Naive thymus-derived CD4-positive, alpha-beta T cell (primary cell): Measurements from ENCODE around the gene CHST13. TPM values are rescaled to one million over a fixed set of nuclear protein-coding genes. Genes with fewer than 3 reads are reported as not detected.

ENCODE experiments used
- ATAC-seq: fragments of 150-1000 bp; cut with Tn5 transposase; 2 replicates; pipeline ENCODE4 v1.10.0; 2021; ENCODE audit warnings: mild to moderate bottlenecking, moderate library complexity
- CTCF ChIA-PET: fragments of 350-600 bp; sonication (Branson Sonifier 250); formaldehyde crosslinking; loops from one replicate; lab custom pipeline; 2021; ENCODE audit warnings: antibody characterized with exemption; lab: Charles Lee
- POLR2A ChIA-PET: fragments of 350-600 bp; sonication (Branson Sonifier 250); formaldehyde crosslinking; loops from one replicate; lab custom pipeline; 2021; ENCODE audit warnings: antibody characterized with exemption, inconsistent platforms; lab: Charles Lee
- DNase-seq, 9 donors: peaks; one replicate each; pipeline versions ENCODE4 v3.0.0 to v3.0.0-alpha.2; 2020 to 2022; ENCODE audit warnings: mixed read lengths in 1 of 9
- H3K27ac ChIP-seq: one replicate; pipeline ENCODE4 v1.7.0; 2013; ENCODE audit warnings: mild to moderate bottlenecking, low read depth, low read length, moderate library complexity
- H3K27me3 ChIP-seq, 2 donors: one replicate each; pipeline ENCODE4 v1.7.0; 2013; ENCODE audit warnings: low read length in 2 of 2, mild to moderate bottlenecking in 2 of 2, moderate library complexity in 2 of 2; ENCODE audit not compliant: control insufficient read depth in 2 of 2, insufficient read depth in 2 of 2
- H3K36me3 ChIP-seq, 3 experiments: 1 replicate in 2 of 3; 2 replicates in 1 of 3; pipeline ENCODE4 v1.7.0; 2013; ENCODE audit warnings: low read length in 3 of 3, mild to moderate bottlenecking in 3 of 3, moderate library complexity in 1 of 3; ENCODE audit not compliant: insufficient read depth in 3 of 3, control insufficient read depth in 2 of 3
- H3K4me1 ChIP-seq, 2 donors: one replicate each; pipeline ENCODE4 v1.7.0; 2013; ENCODE audit warnings: low read length in 2 of 2, mild to moderate bottlenecking in 2 of 2, moderate library complexity in 1 of 2; ENCODE audit not compliant: control insufficient read depth in 2 of 2, insufficient read depth in 2 of 2
- H3K4me3 ChIP-seq: 2 replicates; pipeline ENCODE4 v1.7.0; 2013; ENCODE audit warnings: mild to moderate bottlenecking, low read length
- H3K9me3 ChIP-seq, 3 experiments: 1 replicate in 2 of 3; 2 replicates in 1 of 3; pipeline ENCODE4 v1.7.0; 2013; ENCODE audit warnings: low read length in 3 of 3; ENCODE audit not compliant: control insufficient read depth in 2 of 3
- H3K27ac Mint-ChIP-seq, 9 donors: one replicate each; pipeline ENCODE4 v1.8.0; 2020 to 2022; ENCODE audit warnings: mixed read lengths in 9 of 9, mild to moderate bottlenecking in 8 of 9, moderate library complexity in 5 of 9, inconsistent platforms in 2 of 9
- H3K27me3 Mint-ChIP-seq, 5 donors: one replicate each; pipeline ENCODE4 v1.8.0; 2021 to 2022; ENCODE audit warnings: mixed read lengths in 5 of 5, mild to moderate bottlenecking in 1 of 5
- H3K36me3 Mint-ChIP-seq, 5 donors: one replicate each; pipeline ENCODE4 v1.8.0; 2020 to 2022; ENCODE audit warnings: mixed read lengths in 5 of 5, mild to moderate bottlenecking in 3 of 5, inconsistent platforms in 1 of 5
- H3K4me1 Mint-ChIP-seq, 7 donors: one replicate each; pipeline ENCODE4 v1.8.0; 2020 to 2022; ENCODE audit warnings: mixed read lengths in 7 of 7, mild to moderate bottlenecking in 3 of 7, inconsistent platforms in 1 of 7
- H3K4me3 Mint-ChIP-seq, 10 donors: one replicate each; pipeline ENCODE4 v1.8.0; 2020 to 2022; ENCODE audit warnings: mild to moderate bottlenecking in 10 of 10, mixed read lengths in 10 of 10, moderate library complexity in 6 of 10, inconsistent platforms in 2 of 10
- H3K9me3 Mint-ChIP-seq, 11 donors: one replicate each; pipeline ENCODE4 v1.8.0; 2020 to 2022; ENCODE audit warnings: mixed read lengths in 11 of 11, mild to moderate bottlenecking in 4 of 11, inconsistent platforms in 1 of 11, moderate library complexity in 1 of 11
- intact Hi-C, 2 donors: fragments of 100-400 bp; cut with micrococcal nuclease; formaldehyde crosslinking; loops; one replicate each; pipeline ENCODE4 v1.15.1; 2023
- polyA plus RNA-seq, 2 donors: library from polyadenylated mRNA; unstranded; fragments of 300-500 nt; fragmentation: Illumina TruSeq; gene quantifications; one replicate each; pipeline ENCODE4 v1.2.3, GENCODE V29; 2021
- total RNA-seq, 6 experiments: library from RNA in 5 of 6; stranded (reverse) in 5 of 6; gene quantifications; 1 replicate in 5 of 6; 2 replicates in 1 of 6; pipeline ENCODE4 v1.2.3 and lab custom pipeline; 2021 to 2026

The CHST13 gene
- total and polyA plus RNA-seq, 7 experiments from 2014 or later = 0.21 to 3.8 (median 0.54) TPM; not detected in 3

GRCh38 chr3:126557415-126557745, 33.4 kb downstream of the CHST13 start:
- intact Hi-C loops = no loop called here

DNA sequence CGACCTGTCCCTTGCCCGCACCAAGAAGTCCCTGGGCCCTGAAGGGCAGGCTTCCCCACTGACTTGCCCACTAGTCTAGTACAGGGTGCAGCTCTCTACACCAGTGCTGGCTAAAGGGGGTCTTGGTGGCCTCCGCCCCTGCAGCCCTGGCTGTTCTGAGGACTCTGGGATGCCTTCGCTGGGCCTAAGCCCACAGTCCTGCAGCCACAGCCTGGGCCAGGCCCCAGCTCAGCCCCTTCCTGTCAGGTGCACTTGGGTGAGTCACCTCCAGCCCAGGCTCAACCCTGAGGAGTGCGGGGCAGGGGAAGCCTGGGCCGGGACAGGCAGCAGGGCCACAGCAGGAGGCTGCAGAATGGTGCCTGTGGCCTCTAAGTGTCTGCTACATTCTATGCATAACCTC, 33.8 kb downstream of the CHST13 start:
- H3K27me3 ChIP-seq = no peaks in the 10 kb centered on the region
- intact Hi-C loops = no loop called here
- Mint-ChIP-seq H3K27ac (no peak overlapping the region), H3K4me1 (no peaks in the 10 kb centered on the region), H3K27me3 (peaks cover 0 to 20% (median 7%) of the 10 kb centered on the region in 5 donors), H3K36me3 (peaks cover 0 to 7% (median 0%) of the 10 kb centered on the region in 5 donors), H3K4me3 (no peak overlapping the region), H3K9me3 (peaks cover 0 to 15% (median 8%) of the 10 kb centered on the region in 11 donors)
- H3K4me1 ChIP-seq = no peaks in the 10 kb centered on the region
- DNase-seq (peak in 1 of 9 donors; percentile 10), ATAC-seq (peak; percentile 18)
- no peaks in the 10 kb centered on the region for H3K36me3 ChIP-seq
- ChIA-PET CTCF (no interaction called here), POLR2A (no interaction called here)
- no peak overlapping the region for H3K27ac ChIP-seq
- no peak overlapping the region for H3K4me3 ChIP-seq
- peaks cover 0 to 2% (median 0%) of the 10 kb centered on the region in 3 experiments for H3K9me3 ChIP-seq

More at GRCh38 chr3:126557415-126557745, 33.4 kb downstream of the CHST13 start:
- H3K4me3 ChIP-seq = no peak overlapping the region
- Mint-ChIP-seq H3K27ac (no peak overlapping the region), H3K4me3 (no peak overlapping the region), H3K4me1 (no peaks in the 10 kb centered on the region), H3K9me3 (peaks cover 0 to 11% (median 6%) of the 10 kb centered on the region in 11 donors), H3K27me3 (peaks cover 0 to 16% (median 7%) of the 10 kb centered on the region in 5 donors), H3K36me3 (peaks cover 0 to 7% (median 0%) of the 10 kb centered on the region in 5 donors)
- H3K36me3 ChIP-seq = no peaks in the 10 kb centered on the region
- no peak overlapping the region for H3K27ac ChIP-seq
- CTCF ChIA-PET = no interaction called here
- peak in 1 of 9 donors; percentile 1 for DNase-seq
- H3K4me1 ChIP-seq = no peaks in the 10 kb centered on the region
- no peak for ATAC-seq
- no peaks in the 10 kb centered on the region for H3K27me3 ChIP-seq
- POLR2A ChIA-PET = no interaction called here
- no peaks in the 10 kb centered on the region for H3K9me3 ChIP-seq

GRCh38 chr3:126558336-126559071, 34.5 kb downstream of the CHST13 start, which contains the start of gene C3orf22:
C3orf22 (minus strand) TSS chr3:126558932; CDS start chr3:126553390, 5,542 bp downstream.
- peaks cover 0 to 7% (median 0%) of the 10 kb centered on the region in 5 donors for H3K36me3 Mint-ChIP-seq
- H3K9me3 ChIP-seq = peaks cover 0 to 4% (median 0%) of the 10 kb centered on the region in 3 experiments
- ChIA-PET CTCF (no interaction called here), POLR2A (no interaction called here)
- H3K4me1 ChIP-seq = no peaks in the 10 kb centered on the region
- intact Hi-C loops = no loop called here
- H3K4me1 Mint-ChIP-seq = no peaks in the 10 kb centered on the region
- peaks cover 0 to 22% (median 7%) of the 10 kb centered on the region in 5 donors for H3K27me3 Mint-ChIP-seq
- ATAC-seq (no peak), DNase-seq (peak in 2 of 9 donors; percentile 2 to 7)
- H3K27me3 ChIP-seq = no peaks in the 10 kb centered on the region
- H3K27ac Mint-ChIP-seq = no peak within 1 kb of the TSS
- H3K4me3 ChIP-seq = no peak within 1 kb of the TSS
- peaks cover 0 to 22% (median 11%) of the 10 kb centered on the region in 11 donors for H3K9me3 Mint-ChIP-seq
- no peaks in the 10 kb centered on the region for H3K36me3 ChIP-seq
- H3K4me3 Mint-ChIP-seq = no peak within 1 kb of the TSS
- no peak within 1 kb of the TSS for H3K27ac ChIP-seq

DNA sequence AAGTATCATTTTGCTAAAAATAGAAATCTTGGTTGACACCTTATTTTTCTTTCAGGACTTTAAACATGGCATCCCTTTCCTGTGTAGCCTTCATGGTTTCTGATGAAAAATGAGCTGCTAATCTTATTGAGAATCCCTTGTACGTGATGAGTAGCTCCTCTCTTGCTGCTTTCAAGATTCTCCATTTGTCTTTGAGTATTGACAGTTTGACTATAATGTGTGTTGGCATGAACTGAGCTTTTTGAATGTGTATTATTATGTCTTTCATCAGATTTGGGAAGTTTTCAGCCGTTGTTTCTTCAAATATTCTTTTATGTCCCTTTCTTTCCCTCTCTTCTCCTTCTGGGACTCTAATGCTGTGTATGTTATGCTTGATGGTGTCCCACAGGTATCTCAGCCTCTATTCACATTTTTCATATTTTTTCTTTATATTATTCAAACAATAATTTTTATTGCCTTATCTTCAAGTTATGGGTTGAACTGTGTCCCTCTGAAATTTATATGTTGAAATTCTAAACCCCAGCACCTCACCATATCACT, 38.9 kb downstream of the CHST13 start:
- no peak for ATAC-seq
- ChIA-PET CTCF (no interaction called here), POLR2A (no interaction called here)
- no peak overlapping the region for H3K4me3 Mint-ChIP-seq
- peaks cover 0 to 23% (median 12%) of the 10 kb centered on the region in 11 donors for H3K9me3 Mint-ChIP-seq
- Histone ChIP-seq H3K9me3 (peaks cover 0 to 4% (median 0%) of the 10 kb centered on the region in 3 experiments), H3K36me3 (no peaks in the 10 kb centered on the region), H3K4me3 (no peak overlapping the region), H3K4me1 (no peaks in the 10 kb centered on the region), H3K27me3 (no peaks in the 10 kb centered on the region), H3K27ac (no peak overlapping the region)
- peaks cover 0 to 7% (median 0%) of the 10 kb centered on the region in 5 donors for H3K36me3 Mint-ChIP-seq
- no peak for DNase-seq
- H3K27me3 Mint-ChIP-seq = peaks cover 9 to 37% (median 21%) of the 10 kb centered on the region in 5 donors
- intact Hi-C loops = no loop called here
- H3K27ac Mint-ChIP-seq = no peak overlapping the region
- no peaks in the 10 kb centered on the region for H3K4me1 Mint-ChIP-seq

- no peaks in the 10 kb centered on the region for H3K4me1 ChIP-seq
- POLR2A ChIA-PET = no interaction called here
- H3K27ac ChIP-seq = no peak overlapping the region
- no peak overlapping the region for H3K27ac Mint-ChIP-seq
- peaks cover 0 to 8% (median 2%) of the 10 kb centered on the region in 11 donors for H3K9me3 Mint-ChIP-seq
- no peak overlapping the region for H3K4me3 Mint-ChIP-seq
- no peaks in the 10 kb centered on the region for H3K36me3 Mint-ChIP-seq
- CTCF ChIA-PET = no interaction called here
- H3K4me1 Mint-ChIP-seq = no peaks in the 10 kb centered on the region
- H3K9me3 ChIP-seq = peaks cover 0 to under 1% (median 0%) of the 10 kb centered on the region in 3 experiments
- ATAC-seq = no peak
- intact Hi-C loops = no loop called here
- no peaks in the 10 kb centered on the region for H3K27me3 ChIP-seq
- no peak overlapping the region for H3K4me3 ChIP-seq
- DNase-seq = no peak
- H3K36me3 ChIP-seq = no peaks in the 10 kb centered on the region
- peaks cover 12 to 16% (median 14%) of the 10 kb centered on the region in 5 donors for H3K27me3 Mint-ChIP-seq
Observed at GRCh38 chr3:126567696-126568438, 43.9 kb downstream of the CHST13 start.

- no peak for ATAC-seq
- Histone ChIP-seq H3K27ac (no peak overlapping the region), H3K27me3 (no peaks in the 10 kb centered on the region), H3K9me3 (no peaks in the 10 kb centered on the region), H3K36me3 (no peaks in the 10 kb centered on the region), H3K4me1 (no peaks in the 10 kb centered on the region), H3K4me3 (no peak overlapping the region)
- Mint-ChIP-seq H3K4me3 (no peak overlapping the region), H3K27ac (no peak overlapping the region), H3K9me3 (peaks cover 0 to 2% (median 0%) of the 10 kb centered on the region in 11 donors), H3K4me1 (no peaks in the 10 kb centered on the region), H3K36me3 (no peaks in the 10 kb centered on the region), H3K27me3 (peaks cover 12 to 19% (median 14%) of the 10 kb centered on the region in 5 donors)
- ChIA-PET CTCF (no interaction called here), POLR2A (no interaction called here)
- no peak for DNase-seq
- intact Hi-C loops = no loop called here
Observed at GRCh38 chr3:126568776-126569342, 44.9 kb downstream of the CHST13 start.
